Measurements from ENCODE around the gene NGRN. TPM values are rescaled to one million over a fixed set of nuclear protein-coding genes. Genes with fewer than 3 reads are reported as not detected.
A peak's percentile ranks its signal among the peaks of the same experiment; 100 is the strongest.

The NGRN gene
- total RNA-seq, 1 experiment from 2014 or later, result 135 TPM

DNA sequence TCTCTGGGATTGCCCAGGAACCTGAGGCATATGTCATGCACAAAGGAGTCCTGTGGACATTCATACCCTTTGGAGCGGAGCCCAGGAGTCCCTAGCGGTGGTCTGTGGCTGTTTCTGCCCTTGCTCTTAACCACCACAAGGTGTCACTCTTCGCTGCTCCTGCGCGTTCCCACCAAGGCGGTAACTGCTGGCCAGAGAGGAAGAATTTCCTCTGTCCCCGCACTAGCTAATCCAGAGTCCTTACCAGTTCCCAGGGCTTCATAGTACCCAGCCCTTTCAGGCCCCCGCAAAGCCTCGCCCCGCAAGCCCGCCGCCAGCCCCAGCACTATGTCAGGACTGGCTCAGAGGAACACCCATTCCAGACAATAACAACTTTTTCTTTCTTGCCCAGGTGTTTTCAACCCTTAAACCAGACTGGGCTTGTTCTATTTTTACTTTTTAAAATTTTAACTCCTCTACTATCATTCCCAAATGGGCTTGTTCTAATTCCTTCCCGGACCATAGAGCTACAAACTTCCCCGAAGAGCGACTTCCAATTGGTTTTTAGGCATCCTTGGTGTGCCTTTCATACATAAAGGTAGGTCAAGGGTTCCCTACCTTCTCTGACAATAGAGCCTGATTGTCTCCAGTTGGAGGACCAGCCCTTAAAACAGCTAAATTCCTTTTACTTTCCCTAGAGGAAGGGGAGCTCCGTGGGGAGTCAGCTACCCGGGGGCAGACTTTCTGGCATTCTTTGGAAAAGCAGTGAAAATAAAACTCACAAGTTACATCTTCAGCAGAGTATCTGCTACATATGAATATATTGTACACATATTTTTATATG lies 54.8 kb downstream of the NGRN start:
- H3K27me3 ChIP-seq (replicated peaks; ENCODE audit: insufficient read depth, low read depth, low read length, poor library complexity), result no peaks in the 10 kb centered on the region
- BruUV-seq (replicated peaks), result no TSS peak
- ChIA-PET CTCF (interaction anchor here (0.6 to 1.8 kb wide), 6 partner anchors 13 to 729 kb away, joined by 3 to 11 read pairs (median 3); no protein-coding TSS in a partner anchor), POLR2A (ENCODE audit: low non-redundant PET) (no interaction called here)
- peaks cover 7% of the 10 kb centered on the region for H3K4me1 ChIP-seq (ENCODE audit: insufficient read depth, low read length, poor library complexity, severe bottlenecking)
- no peak overlapping the region for H3K4me3 ChIP-seq (ENCODE audit: low read depth, low read length, poor library complexity, severe bottlenecking)
- no peak overlapping the region for H3K27ac ChIP-seq (ENCODE audit: low read depth, low read length, poor library complexity, severe bottlenecking)
- DNase-seq (ENCODE audit: low spot score), result peak; percentile 93
- TF ChIP-seq, protein P1, sequence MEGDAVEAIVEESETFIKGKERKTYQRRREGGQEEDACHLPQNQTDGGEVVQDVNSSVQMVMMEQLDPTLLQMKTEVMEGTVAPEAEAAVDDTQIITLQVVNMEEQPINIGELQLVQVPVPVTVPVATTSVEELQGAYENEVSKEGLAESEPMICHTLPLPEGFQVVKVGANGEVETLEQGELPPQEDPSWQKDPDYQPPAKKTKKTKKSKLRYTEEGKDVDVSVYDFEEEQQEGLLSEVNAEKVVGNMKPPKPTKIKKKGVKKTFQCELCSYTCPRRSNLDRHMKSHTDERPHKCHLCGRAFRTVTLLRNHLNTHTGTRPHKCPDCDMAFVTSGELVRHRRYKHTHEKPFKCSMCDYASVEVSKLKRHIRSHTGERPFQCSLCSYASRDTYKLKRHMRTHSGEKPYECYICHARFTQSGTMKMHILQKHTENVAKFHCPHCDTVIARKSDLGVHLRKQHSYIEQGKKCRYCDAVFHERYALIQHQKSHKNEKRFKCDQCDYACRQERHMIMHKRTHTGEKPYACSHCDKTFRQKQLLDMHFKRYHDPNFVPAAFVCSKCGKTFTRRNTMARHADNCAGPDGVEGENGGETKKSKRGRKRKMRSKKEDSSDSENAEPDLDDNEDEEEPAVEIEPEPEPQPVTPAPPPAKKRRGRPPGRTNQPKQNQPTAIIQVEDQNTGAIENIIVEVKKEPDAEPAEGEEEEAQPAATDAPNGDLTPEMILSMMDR (conservative IDR thresholded peaks at IDR 0.05; ENCODE audit: low read depth, low read length), result peak; percentile 99
- TF ChIP-seq EZH2 (IDR thresholded peaks at IDR 0.05; ENCODE audit: borderline replicate concordance, low read depth, low read length, poor library complexity, severe bottlenecking), result no peak
- H3K9me3 ChIP-seq (ENCODE audit: low read depth, low read length, poor library complexity, severe bottlenecking), result no peaks in the 10 kb centered on the region
- H3K36me3 ChIP-seq (ENCODE audit: insufficient read depth, low read length, poor library complexity, severe bottlenecking), result no peaks in the 10 kb centered on the region
- intact Hi-C loops (cut with micrococcal nuclease; ENCODE audit: unreplicated experiment), result loop anchor here (1.0 to 2.0 kb wide), 3 partner anchors 162 to 566 kb away; no protein-coding TSS in a partner anchor

DNA sequence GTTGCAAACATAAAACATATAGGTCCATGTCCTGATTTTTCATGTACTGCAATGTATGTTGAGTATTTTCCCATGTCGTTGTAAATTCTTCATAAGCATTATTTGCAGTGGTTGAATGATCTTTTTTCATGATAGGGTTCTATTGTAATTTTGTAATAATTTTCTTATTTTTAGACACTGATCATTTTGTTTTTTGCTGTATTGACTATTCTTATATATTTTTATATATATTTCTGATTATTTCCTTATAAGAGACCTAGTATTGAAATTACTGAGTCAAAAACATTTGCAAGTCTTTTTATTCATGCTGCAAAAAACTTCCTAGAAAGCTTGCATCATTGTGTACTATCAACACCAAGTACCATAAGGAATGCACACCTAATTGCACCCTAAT lies 55.4 kb downstream of the NGRN start:
- H3K27me3 ChIP-seq (replicated peaks; ENCODE audit: insufficient read depth, low read depth, low read length, poor library complexity), result no peaks in the 10 kb centered on the region
- BruUV-seq (replicated peaks), result no TSS peak
- no peaks in the 10 kb centered on the region for H3K36me3 ChIP-seq (ENCODE audit: insufficient read depth, low read length, poor library complexity, severe bottlenecking)
- intact Hi-C loops (cut with micrococcal nuclease; ENCODE audit: unreplicated experiment), result loop anchor here (1.0 to 2.0 kb wide), 3 partner anchors 161 to 565 kb away; no protein-coding TSS in a partner anchor
- ChIA-PET POLR2A (ENCODE audit: low non-redundant PET) (no interaction called here), CTCF (interaction anchor here (1.8 kb wide), 2 partner anchors 161 to 575 kb away, joined by 3 to 11 read pairs; no protein-coding TSS in a partner anchor)
- DNase-seq (ENCODE audit: low spot score), result no peak
- peaks cover 7% of the 10 kb centered on the region for H3K4me1 ChIP-seq (ENCODE audit: insufficient read depth, low read length, poor library complexity, severe bottlenecking)
- no peak overlapping the region for H3K27ac ChIP-seq (ENCODE audit: low read depth, low read length, poor library complexity, severe bottlenecking)
- H3K4me3 ChIP-seq (ENCODE audit: low read depth, low read length, poor library complexity, severe bottlenecking), result no peak overlapping the region
- no peaks in the 10 kb centered on the region for H3K9me3 ChIP-seq (ENCODE audit: low read depth, low read length, poor library complexity, severe bottlenecking)
- TF ChIP-seq EZH2 (IDR thresholded peaks at IDR 0.05; ENCODE audit: borderline replicate concordance, low read depth, low read length, poor library complexity, severe bottlenecking), result no peak
- TF ChIP-seq, protein P1 (conservative IDR thresholded peaks at IDR 0.05; ENCODE audit: low read depth, low read length), result no peak

Other genes with a start within 250 kb of the NGRN start
- gene IDH2, start 163.2 kb upstream of the NGRN start, total RNA-seq (2021), result 99.0 and 120 TPM in 2 replicates
- gene SEMA4B, start 64.3 kb upstream of the NGRN start, total RNA-seq (2021), result 13.2 and 13.3 TPM in 2 replicates
- gene CIB1, start 31.7 kb upstream of the NGRN start, total RNA-seq (2021), result 39.7 and 41.9 TPM in 2 replicates
- 4.7 and 5.2 TPM in 2 replicates for gene GDPGP1, start 31.5 kb upstream of the NGRN start, total RNA-seq (2021)
- gene TTLL13, start 16.1 kb upstream of the NGRN start, total RNA-seq (2021), result 0.33 TPM in 1 of 2 replicates, not detected in the other
- 1.5 and 5.4 TPM in 2 replicates for gene ZNF774, start 86.6 kb downstream of the NGRN start, total RNA-seq (2021)
- 115 and 119 TPM in 2 replicates for gene IQGAP1, start 122.6 kb downstream of the NGRN start, total RNA-seq (2021)

All from A673 (cell line).